Chondrocyte (in vitro differentiated cells): Measurements from ENCODE around the gene KCNAB2. TPM values are rescaled to one million over a fixed set of nuclear protein-coding genes. Genes with fewer than 3 reads are reported as not detected.

Experiments used
- DNase-seq: peaks from one replicate; pipeline ENCODE4 v3.0.0; 2021; ENCODE audit warnings: mixed read lengths, low spot score
- H3K27ac Mint-ChIP-seq: one replicate; pipeline ENCODE4 v1.8.0; 2021; ENCODE audit warnings: mild to moderate bottlenecking, moderate library complexity, mixed read lengths; ENCODE audit not compliant: unreplicated experiment
- H3K27me3 Mint-ChIP-seq: 2 replicates; pipeline ENCODE4 v1.8.0; 2021; ENCODE audit warnings: low read depth, mixed read lengths
- H3K36me3 Mint-ChIP-seq: 2 replicates; pipeline ENCODE4 v1.8.0; 2021; ENCODE audit warnings: low read depth, mixed read lengths
- H3K4me1 Mint-ChIP-seq: 2 replicates; pipeline ENCODE4 v1.8.0; 2021; ENCODE audit warnings: low read depth, mild to moderate bottlenecking, mixed read lengths
- H3K4me3 Mint-ChIP-seq: one replicate; pipeline ENCODE4 v1.8.0; 2021; ENCODE audit warnings: mild to moderate bottlenecking, moderate library complexity, mixed read lengths; ENCODE audit not compliant: unreplicated experiment
- H3K9me3 Mint-ChIP-seq: 2 replicates; pipeline ENCODE4 v1.8.0; 2021; ENCODE audit warnings: low read depth, mixed read lengths
- total RNA-seq: library from RNA; stranded (reverse); gene quantifications from 3 replicates; pipeline ENCODE4 v1.2.1, GENCODE V29; 2021
- TF ChIP-seq, protein P1 (sequence below): fragments of 200-600 bp; sonication (generic); IDR thresholded peaks from 2 replicates; pipeline ENCODE4 v1.5.0; 2021; ENCODE audit warnings: antibody characterized with exemption, mild to moderate bottlenecking, moderate library complexity

KCNAB2 gene
- total RNA-seq, 1 donor from 2014 or later, result 5.2 TPM

- H3K9me3 Mint-ChIP-seq, result no peaks in the 10 kb centered on the region
- no peak overlapping the region for H3K4me3 Mint-ChIP-seq
- DNase-seq, result peak; percentile 81
- H3K27ac Mint-ChIP-seq, result no peak overlapping the region
- TF ChIP-seq, protein P1, sequence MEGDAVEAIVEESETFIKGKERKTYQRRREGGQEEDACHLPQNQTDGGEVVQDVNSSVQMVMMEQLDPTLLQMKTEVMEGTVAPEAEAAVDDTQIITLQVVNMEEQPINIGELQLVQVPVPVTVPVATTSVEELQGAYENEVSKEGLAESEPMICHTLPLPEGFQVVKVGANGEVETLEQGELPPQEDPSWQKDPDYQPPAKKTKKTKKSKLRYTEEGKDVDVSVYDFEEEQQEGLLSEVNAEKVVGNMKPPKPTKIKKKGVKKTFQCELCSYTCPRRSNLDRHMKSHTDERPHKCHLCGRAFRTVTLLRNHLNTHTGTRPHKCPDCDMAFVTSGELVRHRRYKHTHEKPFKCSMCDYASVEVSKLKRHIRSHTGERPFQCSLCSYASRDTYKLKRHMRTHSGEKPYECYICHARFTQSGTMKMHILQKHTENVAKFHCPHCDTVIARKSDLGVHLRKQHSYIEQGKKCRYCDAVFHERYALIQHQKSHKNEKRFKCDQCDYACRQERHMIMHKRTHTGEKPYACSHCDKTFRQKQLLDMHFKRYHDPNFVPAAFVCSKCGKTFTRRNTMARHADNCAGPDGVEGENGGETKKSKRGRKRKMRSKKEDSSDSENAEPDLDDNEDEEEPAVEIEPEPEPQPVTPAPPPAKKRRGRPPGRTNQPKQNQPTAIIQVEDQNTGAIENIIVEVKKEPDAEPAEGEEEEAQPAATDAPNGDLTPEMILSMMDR, result no peak
- peaks cover 3% of the 10 kb centered on the region for H3K27me3 Mint-ChIP-seq
- peaks cover 2% of the 10 kb centered on the region for H3K36me3 Mint-ChIP-seq
- H3K4me1 Mint-ChIP-seq, result no peaks in the 10 kb centered on the region
These were observed 55.4 kb downstream of the KCNAB2 start for GRCh38 chr1:6100861-6101783.

DNA sequence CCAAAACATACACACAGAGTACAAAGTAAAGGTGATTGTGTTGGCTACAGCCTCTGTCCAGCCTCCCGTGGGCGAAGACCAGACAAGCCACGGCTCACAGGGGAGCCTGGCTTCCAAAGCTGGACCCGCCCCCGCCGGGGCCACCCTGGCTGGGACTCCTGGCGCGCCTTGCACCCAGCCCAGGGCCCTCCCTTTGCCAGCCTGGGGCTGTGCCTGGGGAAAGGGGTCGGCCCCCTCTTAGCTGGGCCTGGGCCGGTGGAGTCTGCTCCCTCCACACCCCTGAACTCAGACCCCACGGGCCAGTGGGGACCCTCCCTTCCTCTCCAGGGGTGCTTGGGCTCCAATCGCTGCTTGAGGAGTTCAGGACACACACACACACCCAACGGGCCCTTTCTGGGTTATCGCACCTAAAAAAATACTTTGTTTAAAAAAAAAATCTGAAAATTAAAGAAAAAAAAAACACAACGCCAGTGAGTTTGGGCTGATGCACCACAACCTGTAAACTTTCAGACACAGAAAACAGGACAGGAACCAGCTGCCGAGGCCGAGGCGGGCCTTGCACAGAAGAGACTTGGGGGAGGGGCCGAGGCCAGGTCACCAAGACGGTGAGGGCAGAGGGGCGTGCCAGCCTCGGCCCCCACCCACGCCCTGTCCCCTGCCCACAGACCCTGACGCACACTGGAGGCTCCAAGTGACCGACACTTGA lies 56.3 kb downstream of the KCNAB2 start:
- no peak overlapping the region for H3K27ac Mint-ChIP-seq
- DNase-seq, result peak; percentile 74
- H3K27me3 Mint-ChIP-seq, result peaks cover 3% of the 10 kb centered on the region
- no peaks in the 10 kb centered on the region for H3K9me3 Mint-ChIP-seq
- TF ChIP-seq, protein P1, result no peak
- H3K4me3 Mint-ChIP-seq, result no peak overlapping the region
- peaks cover 2% of the 10 kb centered on the region for H3K36me3 Mint-ChIP-seq
- H3K4me1 Mint-ChIP-seq, result no peaks in the 10 kb centered on the region

- Mint-ChIP-seq H3K4me3 (no peak overlapping the region), H3K27ac (no peak overlapping the region), H3K9me3 (no peaks in the 10 kb centered on the region), H3K27me3 (peaks cover 3% of the 10 kb centered on the region), H3K4me1 (no peaks in the 10 kb centered on the region), H3K36me3 (peaks cover 2% of the 10 kb centered on the region)
- TF ChIP-seq, protein P1, result no peak
- DNase-seq, result peak; percentile 52
These were observed 56.8 kb downstream of the KCNAB2 start for GRCh38 chr1:6102532-6102845.

- Mint-ChIP-seq H3K36me3 (peaks cover 2% of the 10 kb centered on the region), H3K4me1 (no peaks in the 10 kb centered on the region), H3K27ac (no peak overlapping the region), H3K27me3 (peaks cover 3% of the 10 kb centered on the region), H3K9me3 (no peaks in the 10 kb centered on the region), H3K4me3 (no peak overlapping the region)
- TF ChIP-seq, protein P1, result no peak
- peak; percentile 89 for DNase-seq
These were observed 57.6 kb downstream of the KCNAB2 start for GRCh38 chr1:6103111-6103853.
